HG03280 (cell line): Measurements from ENCODE around the gene ASH1L.
"Not testable (repeated sequence)": the region's sequence is repeated elsewhere in the genome, so short reads cannot be mapped to it uniquely, and the experiment has no call there.

Source experiments
- ATAC-seq: cut with Tn5 transposase; IDR thresholded peaks from one replicate; pipeline ENCODE4 v1.9.1; 2021; ENCODE audit warnings: mild to moderate bottlenecking, moderate library complexity; ENCODE audit not compliant: unreplicated experiment

The ASH1L gene

GRCh38 chr1:155339515-155340097, 223.0 kb downstream of the ASH1L start:
- ATAC-seq = no peak

- ATAC-seq = no peak
Measured at GRCh38 chr1:155334962-155335361, 227.6 kb downstream of the ASH1L start.

GRCh38 chr1:155329980-155330598, 232.5 kb downstream of the ASH1L start:
- no peak for ATAC-seq

- ATAC-seq = not testable (repeated sequence)
Measured at GRCh38 chr1:155328856-155329255, 233.7 kb downstream of the ASH1L start.

DNA sequence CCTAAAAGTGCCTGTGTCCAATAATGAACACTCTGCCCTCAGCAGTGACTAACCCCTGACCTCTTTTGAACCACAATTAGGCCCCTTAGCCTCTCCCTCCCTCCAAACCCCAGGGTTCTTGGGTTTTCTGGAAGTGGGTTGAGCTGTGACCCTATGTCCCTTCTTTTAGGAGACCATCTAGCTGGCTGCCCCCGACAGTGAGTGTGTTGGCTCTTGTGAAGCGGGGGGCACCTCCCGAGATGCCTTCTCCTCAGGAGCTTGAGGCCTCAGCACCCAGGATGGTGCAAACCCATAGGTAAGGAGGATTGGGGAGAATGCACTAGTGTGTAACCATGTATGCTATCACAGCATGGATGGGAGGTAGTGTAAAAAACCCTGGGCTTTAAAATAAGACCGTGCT, 234.6 kb downstream of the ASH1L start:
- ATAC-seq = no peak

GRCh38 chr1:155326631-155327037, 236.0 kb downstream of the ASH1L start:
- no peak for ATAC-seq

- ATAC-seq = no peak
Measured at GRCh38 chr1:155326020-155326526, 236.5 kb downstream of the ASH1L start.

- ATAC-seq = no peak
Measured at GRCh38 chr1:155325603-155325893, 237.1 kb downstream of the ASH1L start.

DNA sequence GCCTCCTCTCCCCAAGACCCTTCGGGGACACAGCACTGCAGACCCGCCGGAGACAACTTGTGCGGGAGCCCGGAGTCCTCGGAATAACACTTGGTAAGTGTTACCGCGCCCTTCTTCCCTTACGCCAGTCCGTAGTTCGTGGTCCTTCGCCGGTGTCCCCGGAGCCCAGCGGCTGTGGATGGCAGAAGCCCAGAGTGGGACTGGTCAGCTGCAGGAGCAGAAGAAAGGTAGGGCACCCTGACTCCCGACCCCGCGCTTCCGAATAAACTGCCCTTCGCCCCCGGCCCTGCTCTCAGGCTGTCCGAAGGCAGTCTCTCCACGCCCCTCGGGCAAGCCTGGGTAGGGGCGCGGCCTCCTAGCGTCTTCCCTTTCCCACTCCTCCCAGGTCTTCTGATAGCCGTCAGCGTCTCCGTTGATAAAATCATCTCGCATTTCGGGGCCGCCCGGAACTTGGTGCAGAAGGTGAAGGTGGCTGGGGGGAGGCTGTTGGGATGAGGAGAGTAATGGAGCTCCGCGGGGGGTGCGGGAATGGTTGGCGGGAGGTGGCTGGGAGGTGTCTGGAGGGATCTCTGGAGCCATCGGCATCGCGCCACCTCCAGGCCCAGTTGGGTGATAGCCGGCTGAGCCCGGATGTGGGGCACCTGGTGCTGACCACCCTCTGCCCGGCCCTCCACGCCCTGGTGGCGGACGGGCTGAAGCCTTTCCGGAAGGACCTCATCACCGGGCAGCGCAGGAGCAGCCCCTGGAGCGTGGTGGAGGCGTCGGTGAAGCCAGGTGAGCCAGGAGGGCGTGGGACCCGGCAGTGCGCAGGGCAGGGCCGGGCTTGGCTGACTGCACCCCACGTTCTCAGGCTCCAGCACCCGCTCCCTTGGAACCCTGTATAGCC, 237.6 kb downstream of the ASH1L start:
- no peak for ATAC-seq

GRCh38 chr1:155324037-155324716, 238.4 kb downstream of the ASH1L start:
- peak; percentile 61 for ATAC-seq

DNA sequence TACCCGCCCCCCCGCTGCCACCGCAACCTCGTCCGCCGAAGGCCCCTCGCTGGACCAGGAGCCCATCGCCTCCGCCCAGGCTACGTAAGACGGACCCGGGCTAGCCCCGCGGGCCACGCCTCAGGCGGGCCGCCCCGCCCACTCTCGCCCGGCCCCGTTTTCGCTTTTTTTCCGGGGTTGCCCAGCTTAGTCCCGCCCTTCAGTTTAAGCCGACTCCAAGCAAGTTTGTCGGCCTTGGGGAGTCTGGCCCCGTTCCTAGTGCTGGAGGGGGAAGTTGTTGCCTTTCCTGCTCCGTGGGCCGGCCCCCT, 238.9 kb downstream of the ASH1L start:
- peak; percentile 48 for ATAC-seq

DNA sequence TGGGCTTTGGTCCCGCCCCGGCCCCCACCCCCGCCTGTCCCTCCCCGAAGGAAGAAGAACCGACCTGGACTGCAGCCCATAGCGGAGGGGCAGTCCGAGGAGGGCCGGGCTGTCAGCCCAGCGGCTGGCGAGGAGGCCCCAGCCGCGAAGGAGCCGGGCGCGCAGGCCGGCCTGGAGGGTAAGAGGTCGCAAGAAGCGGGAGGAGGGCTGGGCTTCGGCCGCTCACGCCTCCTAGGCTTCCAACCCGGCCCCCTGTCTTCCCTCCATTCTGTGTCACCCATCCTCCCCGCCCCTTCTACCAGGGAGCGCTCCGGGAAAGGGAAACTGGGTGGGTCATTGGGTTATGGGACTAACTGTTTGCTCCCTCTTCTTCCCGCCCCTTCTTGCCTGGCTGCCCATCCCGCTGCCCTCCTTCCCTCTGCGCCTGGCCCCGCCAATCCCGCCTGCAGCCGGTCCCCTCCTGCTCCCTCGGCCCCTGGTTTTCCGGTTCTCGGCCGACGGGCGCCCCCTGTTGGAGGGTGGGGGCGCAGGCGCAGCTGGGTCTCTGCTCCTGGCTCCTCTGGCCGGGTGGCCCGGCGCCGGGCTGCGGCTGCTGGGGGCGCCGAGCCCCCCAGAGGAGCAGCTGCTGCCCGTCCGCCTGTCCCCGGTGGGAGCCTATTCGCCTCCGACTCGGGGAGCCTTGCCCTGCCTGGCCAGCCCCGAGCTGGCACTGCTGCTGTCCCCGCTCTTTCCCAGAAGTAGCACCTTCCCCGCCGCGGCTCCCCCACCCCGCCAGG, 239.5 kb downstream of the ASH1L start:
- ATAC-seq = no peak

GRCh38 chr1:155322571-155322952, 240.0 kb downstream of the ASH1L start:
- ATAC-seq = no peak

DNA sequence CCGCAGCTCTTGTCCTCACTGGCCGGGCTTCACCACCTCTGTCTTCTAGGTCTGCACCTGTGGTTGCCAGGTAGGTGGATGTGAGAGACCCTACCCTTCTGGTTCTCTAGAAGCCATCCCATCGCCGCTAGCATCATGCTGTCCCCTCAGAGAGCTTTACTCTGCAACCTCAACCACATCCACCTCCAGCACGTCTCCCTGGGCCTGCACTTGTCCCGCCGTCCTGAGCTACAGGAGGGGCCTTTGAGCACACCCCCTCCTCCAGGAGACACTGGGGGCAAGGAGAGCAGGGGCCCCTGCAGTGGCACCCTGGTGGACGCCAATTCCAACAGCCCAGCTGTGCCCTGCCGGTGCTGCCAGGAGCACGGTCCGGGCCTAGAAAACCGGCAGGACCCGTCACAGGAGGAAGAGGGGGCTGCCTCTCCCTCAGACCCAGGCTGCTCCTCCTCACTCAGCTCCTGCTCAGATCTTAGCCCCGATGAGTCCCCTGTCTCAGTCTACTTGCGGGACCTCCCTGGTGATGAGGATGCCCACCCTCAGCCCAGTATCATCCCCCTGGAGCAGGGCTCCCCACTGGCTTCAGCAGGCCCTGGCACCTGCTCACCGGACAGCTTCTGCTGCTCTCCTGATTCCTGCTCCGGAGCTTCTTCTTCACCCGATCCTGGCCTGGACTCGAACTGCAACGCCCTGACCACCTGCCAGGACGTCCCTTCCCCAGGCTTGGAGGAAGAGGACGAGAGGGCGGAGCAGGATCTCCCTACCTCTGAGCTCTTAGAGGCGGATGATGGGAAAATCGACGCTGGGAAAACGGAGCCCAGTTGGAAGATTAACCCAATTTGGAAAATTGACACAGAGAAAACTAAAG, 240.7 kb downstream of the ASH1L start:
- ATAC-seq = no peak

DNA sequence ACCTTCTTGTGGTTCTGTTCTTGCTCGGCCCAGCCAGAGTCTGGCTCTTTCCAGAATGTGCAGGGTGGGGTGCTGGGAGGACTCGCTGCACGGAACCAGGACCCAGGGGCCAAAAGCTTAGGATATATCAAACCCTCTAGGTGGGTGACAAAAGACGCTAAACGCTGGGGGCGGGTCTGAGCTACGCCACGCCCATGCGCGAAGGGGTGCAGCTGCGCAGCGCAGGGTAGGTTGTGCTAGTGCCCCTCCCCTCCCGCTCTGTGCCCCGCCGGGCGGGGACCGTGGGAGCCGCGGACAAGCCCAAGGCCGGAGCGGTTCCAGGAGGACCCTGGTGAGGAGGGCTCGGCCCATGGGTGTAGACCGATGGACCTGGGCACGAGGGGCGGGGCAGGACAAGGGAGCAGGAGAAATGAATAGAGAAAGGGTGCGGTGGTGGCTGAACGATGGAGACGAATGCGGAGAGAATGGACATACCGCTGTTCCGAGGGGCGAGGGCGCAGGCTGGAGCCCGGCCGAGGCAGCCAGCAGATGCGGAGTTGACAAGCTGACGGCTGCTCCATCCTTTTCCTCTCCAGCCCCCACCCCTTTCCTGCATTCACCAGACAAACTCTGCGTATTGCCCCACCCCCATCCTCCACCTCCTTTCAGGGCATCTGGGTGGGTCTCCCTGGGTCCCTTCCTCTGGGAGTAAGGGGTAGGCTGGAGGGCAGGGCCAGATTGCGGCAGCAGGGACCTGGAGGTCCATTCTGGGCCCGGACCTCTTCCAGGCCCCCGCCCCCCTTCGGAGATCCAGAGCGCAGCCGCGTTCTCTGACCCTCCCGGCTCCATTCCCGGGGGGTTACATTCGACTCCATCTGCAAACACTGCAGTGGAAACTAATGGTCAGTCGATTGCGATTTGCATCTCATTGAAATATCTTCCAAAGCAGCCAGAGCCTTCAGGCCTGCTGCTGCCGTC, 241.7 kb downstream of the ASH1L start, which contains the start of gene RUSC1:
Gene RUSC1, plus strand, starts transcription at position 234 of the 957 bp plus-strand sequence. CDS start 880 bp downstream, outside the sequence.
- ATAC-seq = no peak

DNA sequence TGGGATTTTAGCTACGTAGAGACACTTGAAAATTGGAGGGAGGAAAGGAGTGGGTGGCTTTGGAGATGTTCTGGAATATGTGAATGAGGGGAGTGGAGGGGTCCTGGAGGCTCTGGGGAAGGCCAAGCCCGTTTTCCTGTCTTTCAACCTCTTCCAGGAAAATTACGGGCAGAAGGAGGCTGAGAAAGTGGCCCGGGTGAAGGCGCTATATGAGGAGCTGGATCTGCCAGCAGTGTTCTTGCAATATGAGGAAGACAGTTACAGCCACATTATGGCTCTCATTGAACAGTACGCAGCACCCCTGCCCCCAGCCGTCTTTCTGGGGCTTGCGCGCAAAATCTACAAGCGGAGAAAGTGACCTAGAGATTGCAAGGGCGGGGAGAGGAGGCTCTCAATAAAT, 242.4 kb downstream of the ASH1L start:
- no peak for ATAC-seq

DNA sequence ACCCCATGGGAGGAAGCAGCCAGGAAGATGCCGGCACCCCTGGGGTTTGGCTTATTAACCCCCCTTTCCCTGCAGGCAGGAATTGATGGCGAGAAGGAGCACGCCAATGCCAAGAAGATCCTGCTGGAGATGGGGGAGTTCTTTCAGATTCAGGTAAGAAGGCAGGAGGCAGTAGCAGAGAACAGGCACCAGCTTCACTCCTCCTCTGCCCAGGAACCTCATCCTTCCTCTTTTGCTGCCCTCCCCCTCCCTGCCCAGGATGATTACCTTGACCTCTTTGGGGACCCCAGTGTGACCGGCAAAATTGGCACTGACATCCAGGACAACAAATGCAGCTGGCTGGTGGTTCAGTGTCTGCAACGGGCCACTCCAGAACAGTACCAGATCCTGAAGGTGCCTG, 243.1 kb downstream of the ASH1L start:
- ATAC-seq = no peak

DNA sequence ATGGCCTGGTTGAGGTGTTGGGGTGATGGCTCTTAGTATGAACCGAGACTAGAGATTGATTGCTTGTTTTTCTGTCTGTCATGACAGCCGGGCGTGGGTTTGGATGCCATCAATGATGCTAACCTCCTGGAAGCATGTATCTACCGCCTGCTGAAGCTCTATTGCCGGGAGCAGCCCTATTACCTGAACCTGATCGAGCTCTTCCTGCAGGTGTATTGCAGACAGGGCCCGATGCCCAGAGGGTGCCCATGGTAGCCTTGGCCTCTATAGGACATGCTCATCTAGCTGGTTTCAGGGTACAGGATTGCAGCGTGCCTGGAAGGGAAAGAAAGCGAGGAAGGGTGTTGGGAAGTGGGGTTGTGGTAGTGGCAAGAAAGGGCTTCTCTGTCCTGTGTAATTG, 244.5 kb downstream of the ASH1L start:
- no peak for ATAC-seq

GRCh38 chr1:155316922-155317321, 245.7 kb downstream of the ASH1L start:
- no peak for ATAC-seq
